HG03097 (cell line): ENCODE results near the gene CDK9.

Experiments used
- ATAC-seq: cut with Tn5 transposase; IDR thresholded peaks from one replicate; pipeline ENCODE4 v1.9.1; 2021; ENCODE audit not compliant: unreplicated experiment, low FRiP score

Gene CDK9

GRCh38 chr9:127801955-127802575 is 16.2 kb downstream of the CDK9 start:
- ATAC-seq: no peak

GRCh38 chr9:127802576-127803443 is 17.0 kb downstream of the CDK9 start, which contains the start of gene FPGS:
Gene FPGS, plus strand, starts transcription at chr9:127802882. Its CDS starts 43 bp downstream, at chr9:127802925.
- ATAC-seq: peak; percentile 56

DNA sequence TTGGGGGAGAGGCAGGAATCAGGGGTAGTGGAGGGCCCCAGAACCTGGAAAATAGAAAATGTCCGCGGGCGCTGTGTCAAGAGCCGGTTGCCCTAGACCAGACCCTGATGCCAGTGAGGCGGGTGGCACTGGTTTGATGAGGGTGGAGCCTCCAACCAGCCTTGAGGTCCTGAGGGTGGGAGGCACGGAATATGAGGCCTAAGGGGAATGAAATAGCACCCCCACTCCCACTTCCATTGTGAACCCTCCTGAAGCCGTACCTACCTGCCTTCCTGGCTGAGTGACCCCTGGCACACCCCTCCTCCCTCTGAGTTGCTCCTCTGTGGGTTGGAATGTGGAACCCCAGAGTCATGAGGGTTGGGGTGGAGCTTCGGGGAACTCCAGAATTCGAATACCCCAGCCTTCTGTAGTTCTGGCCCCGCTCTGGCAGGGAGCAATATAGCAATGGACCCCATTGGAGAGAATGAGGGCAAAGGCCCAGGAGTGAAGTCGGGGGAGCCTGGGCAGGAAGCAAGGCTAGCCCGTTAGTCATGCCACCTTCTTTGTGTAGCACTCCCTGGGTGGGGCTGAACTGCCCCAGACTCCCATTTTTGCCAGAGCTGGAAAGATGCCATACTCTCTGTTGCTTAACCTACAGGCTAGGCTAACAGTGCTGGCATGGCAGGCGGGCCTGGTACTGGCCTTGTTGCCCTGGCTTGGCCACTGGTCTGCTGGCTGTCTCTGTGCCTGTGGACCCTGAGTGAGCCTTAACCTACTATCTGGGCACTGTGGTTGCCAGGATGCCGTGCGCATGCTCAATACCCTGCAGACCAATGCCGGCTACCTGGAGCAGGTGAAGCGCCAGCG is 17.9 kb downstream of the CDK9 start:
- ATAC-seq: no peak

GRCh38 chr9:127805620-127806019 is 19.8 kb downstream of the CDK9 start:
- no peak for ATAC-seq

DNA sequence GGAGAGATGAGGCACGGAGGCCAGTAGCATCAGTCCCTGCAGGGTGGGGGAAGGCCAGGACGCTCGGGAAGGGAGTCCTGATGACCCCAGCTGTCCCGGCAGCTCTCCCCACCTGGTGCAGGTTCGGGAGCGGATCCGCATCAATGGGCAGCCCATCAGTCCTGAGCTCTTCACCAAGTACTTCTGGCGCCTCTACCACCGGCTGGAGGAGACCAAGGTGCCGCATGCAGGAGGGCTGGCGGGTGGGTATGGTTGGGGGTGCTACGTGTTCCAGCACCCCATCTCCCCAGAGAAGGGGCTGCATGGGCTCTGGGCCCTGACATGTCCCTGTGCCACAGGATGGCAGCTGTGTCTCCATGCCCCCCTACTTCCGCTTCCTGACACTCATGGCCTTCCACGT is 21.0 kb downstream of the CDK9 start:
- no peak for ATAC-seq

DNA sequence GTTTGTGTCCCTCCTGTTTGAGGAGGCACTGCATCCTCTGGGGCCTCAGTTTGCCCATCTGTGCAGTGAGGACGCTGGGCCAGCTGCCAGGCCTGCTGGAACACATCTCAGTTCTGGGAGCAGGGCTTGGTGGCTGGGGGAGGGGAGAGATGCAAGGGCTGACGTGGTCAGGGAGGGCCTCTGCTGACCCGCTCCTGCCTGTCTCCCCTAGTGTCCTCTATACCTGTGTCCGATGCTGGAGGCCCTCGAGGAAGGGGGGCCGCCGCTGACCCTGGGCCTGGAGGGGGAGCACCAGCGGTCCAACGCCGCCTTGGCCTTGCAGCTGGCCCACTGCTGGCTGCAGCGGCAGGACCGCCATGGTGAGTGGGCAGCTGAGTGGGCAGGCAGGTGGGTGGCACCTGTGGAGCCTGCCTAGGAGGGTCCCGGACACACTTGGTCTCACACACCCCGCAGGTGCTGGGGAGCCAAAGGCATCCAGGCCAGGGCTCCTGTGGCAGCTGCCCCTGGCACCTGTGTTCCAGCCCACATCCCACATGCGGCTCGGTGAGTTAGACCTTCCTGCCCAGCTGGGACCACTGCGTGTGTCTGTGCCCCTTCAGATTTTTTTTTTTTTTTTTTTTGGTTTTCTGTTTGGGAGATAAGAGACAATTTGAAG is 22.6 kb downstream of the CDK9 start:
- ATAC-seq: no peak

GRCh38 chr9:127809002-127809539 is 23.2 kb downstream of the CDK9 start:
- no peak for ATAC-seq

DNA sequence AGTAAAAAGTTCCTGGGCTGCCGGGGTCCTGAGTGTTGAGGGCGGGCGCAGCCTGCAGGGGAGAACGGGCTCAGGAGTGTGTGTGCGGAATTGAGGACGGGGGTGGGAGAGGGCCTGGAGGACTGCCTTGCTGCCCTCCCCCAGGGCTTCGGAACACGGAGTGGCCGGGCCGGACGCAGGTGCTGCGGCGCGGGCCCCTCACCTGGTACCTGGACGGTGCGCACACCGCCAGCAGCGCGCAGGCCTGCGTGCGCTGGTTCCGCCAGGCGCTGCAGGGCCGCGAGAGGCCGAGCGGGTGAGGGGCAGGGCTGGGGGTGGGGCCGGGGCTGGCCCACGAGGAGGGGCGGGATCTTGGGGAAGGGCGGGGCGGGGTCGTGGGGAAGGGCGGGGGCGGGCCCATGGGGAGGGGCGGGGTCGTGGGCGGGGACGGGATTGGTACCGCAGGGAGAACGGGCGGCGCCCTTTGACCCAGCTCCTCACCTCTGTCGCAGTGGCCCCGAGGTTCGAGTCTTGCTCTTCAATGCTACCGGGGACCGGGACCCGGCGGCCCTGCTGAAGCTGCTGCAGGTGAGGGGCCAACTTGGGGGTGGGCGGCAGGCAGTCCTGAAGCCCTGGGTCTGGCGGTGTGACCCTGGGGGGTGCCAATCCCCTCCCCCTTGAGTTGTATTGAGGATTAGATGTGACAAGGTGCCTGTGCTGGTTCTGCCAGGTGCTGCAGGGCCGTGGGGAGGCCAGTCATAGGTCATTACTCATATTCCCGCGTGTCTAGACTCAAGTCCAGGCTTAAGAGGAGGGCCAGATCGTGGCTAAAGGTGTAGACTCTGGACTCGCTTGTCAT is 23.9 kb downstream of the CDK9 start:
- no peak for ATAC-seq

GRCh38 chr9:127810378-127811187 is 24.7 kb downstream of the CDK9 start:
- ATAC-seq: no peak

DNA sequence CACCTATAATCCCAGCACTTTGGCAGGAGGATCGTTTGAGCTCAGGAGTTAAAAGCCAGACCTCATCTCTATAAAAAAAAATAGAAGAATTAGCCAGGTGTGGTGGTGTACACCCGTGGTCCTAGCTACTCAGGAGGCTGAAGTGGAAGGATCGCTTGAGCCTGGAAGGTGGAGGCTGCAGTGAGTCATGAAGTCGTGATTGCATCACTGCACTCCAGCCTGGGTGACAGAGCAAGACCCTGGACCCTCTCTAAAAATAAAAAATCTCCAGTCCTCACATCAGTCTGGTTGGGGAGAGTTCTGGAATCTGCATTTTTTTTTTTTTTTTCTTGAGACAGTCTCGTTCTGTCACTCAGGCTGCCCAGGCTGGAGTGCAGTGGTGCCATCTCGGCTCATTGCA is 26.2 kb downstream of the CDK9 start:
- no peak for ATAC-seq

DNA sequence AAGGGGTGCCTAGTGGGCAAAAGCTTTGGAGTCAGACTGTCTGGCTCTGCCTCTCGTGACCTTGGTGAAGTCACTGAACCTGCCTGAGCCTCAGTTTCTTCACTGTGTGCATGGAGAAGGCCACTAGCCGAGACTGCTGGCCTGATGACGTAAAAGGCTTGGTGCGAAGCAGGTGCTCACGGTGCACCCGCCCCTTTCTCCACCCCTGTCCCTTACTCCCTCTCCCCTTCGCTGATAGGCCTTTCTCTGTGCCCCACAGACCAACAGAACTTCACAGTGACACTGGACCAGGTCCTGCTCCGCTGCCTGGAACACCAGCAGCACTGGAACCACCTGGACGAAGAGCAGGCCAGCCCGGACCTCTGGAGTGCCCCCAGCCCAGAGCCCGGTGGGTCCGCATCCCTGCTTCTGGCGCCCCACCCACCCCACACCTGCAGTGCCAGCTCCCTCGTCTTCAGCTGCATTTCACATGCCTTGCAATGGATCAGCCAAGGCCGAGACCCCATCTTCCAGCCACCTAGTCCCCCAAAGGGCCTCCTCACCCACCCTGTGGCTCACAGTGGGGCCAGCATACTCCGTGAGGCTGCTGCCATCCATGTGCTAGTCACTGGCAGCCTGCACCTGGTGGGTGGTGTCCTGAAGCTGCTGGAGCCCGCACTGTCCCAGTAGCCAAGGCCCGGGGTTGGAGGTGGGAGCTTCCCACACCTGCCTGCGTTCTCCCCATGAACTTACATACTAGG is 27.3 kb downstream of the CDK9 start:
- ATAC-seq: no peak

- ATAC-seq: no peak
These were observed 27.9 kb downstream of the CDK9 start for GRCh38 chr9:127813686-127814226.

- ATAC-seq: no peak
These were observed 29.0 kb downstream of the CDK9 start for GRCh38 chr9:127814619-127815511.

DNA sequence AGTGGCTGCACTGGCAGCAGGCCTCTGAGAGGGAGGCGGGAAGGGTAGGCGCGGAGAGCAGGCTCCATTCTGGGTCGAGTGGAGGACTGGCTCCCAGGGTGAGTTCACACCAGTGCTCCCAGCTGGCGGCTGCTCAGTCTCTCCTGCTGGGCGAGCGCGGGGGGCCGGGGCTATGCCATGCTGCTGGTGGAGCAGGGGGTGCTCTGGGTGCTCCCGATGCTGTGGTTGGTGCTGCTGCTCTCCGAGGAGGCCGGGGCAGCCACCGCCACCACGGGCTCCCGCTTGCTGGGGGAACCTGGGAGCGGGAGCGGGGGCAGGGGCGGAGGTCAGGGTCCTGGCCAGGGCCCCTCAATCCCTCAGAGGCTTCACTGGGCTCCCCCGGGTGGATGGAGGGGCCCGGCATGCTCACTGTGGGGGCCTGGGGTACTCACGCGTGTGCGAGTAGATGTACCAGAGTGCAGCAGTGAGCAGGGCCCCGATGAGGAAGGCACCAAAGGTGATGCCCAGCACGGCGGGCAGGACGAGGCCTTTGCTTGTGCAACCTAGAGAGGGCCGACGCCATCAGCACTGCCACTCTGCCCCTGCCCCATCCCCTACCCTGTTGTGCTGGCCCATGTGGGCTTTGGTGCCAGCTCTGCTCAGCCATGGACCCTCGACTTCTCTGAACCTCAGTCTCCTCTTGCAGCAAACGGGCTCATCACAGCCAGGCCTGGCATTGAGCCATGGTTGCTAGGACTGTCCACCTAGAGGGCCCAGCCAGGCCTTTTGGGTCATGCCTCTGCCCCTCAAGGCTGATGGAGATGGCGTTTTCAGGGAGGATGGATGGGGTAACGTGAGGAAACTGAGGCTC is 29.9 kb downstream of the CDK9 start:
- no peak for ATAC-seq

DNA sequence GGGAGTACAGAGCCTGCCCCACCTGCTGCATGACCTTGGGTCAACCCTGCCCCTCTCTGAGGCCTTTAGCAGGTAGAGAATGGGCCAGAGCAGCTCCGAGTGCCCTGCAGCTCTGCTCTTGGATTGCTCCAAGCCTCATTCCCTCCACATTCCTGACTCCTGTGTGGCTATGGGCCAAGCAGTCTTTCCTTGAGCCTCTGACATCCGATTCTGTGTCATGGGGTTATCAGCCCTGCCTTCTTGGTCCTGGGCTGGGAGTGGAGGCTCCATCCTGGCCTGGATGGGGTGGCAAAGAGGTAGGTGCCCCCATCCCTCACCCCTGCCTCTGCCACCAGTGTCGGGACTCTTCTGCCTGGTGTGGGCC is 30.5 kb downstream of the CDK9 start:
- no peak for ATAC-seq

- ATAC-seq: no peak
These were observed 30.9 kb downstream of the CDK9 start for GRCh38 chr9:127816728-127817127.
